HCT116 (cell line): Measurements from ENCODE around the gene CDH4.

Experiments used
- ELF1 ChIP-seq: IDR thresholded peaks from 2 replicates; pipeline ENCODE4 v1.6.1; 2012; ENCODE audit warnings: low read depth, borderline replicate concordance
- EZH2 ChIP-seq: fragments of 200-600 bp; sonication (generic); IDR thresholded peaks from 2 replicates; pipeline ENCODE4 v1.6.1; 2017; ENCODE audit warnings: antibody characterized with exemption, mixed run types
- POLR2A ChIP-seq: IDR thresholded peaks from 2 replicates; pipeline ENCODE4 v1.7.0; 2011; ENCODE audit warnings: borderline replicate concordance; ENCODE audit not compliant: insufficient read depth, insufficient read length; ENCODE audit errors: extremely low read depth
- POLR2AphosphoS5 ChIP-seq: IDR thresholded peaks from 2 replicates; pipeline ENCODE4 v1.6.1; 2011; ENCODE audit warnings: mild to moderate bottlenecking, low read depth, low read length, moderate library complexity
- RAD21 ChIP-seq: IDR thresholded peaks from 2 replicates; pipeline ENCODE4 v1.6.1; 2012; ENCODE audit warnings: low read depth, mild to moderate bottlenecking
- ZNF274 ChIP-seq: fragments of 200-500 bp; sonication (Bioruptor generic); IDR thresholded peaks from 2 replicates; pipeline ENCODE4 v1.6.1; 2014; ENCODE audit warnings: mild to moderate bottlenecking, low read depth, low read length, inconsistent platforms
- TF ChIP-seq, protein P1 (sequence below), 3 experiments: fragments of 200-600 bp in 1 of 3; sonication (generic) in 1 of 3; IDR thresholded peaks in 2 of 3; conservative IDR thresholded peaks in 1 of 3; 2 replicates each; pipeline ENCODE4 v1.5.1; 2012 to 2017; ENCODE audit warnings: low read depth in 2 of 3, low read length in 2 of 3, antibody characterized with exemption in 1 of 3, borderline replicate concordance in 1 of 3, control low read depth in 1 of 3, mild to moderate bottlenecking in 1 of 3, mixed read lengths in 1 of 3, mixed run types in 1 of 3, moderate library complexity in 1 of 3; ENCODE audit not compliant: insufficient read depth in 1 of 3
- TF ChIP-seq, protein P2 (sequence below): IDR thresholded peaks from 2 replicates; pipeline ENCODE4 v1.6.1; 2011; ENCODE audit warnings: mild to moderate bottlenecking, low read length, moderate library complexity; ENCODE audit not compliant: insufficient replicate concordance; ENCODE audit errors: extremely low read depth

DNA sequence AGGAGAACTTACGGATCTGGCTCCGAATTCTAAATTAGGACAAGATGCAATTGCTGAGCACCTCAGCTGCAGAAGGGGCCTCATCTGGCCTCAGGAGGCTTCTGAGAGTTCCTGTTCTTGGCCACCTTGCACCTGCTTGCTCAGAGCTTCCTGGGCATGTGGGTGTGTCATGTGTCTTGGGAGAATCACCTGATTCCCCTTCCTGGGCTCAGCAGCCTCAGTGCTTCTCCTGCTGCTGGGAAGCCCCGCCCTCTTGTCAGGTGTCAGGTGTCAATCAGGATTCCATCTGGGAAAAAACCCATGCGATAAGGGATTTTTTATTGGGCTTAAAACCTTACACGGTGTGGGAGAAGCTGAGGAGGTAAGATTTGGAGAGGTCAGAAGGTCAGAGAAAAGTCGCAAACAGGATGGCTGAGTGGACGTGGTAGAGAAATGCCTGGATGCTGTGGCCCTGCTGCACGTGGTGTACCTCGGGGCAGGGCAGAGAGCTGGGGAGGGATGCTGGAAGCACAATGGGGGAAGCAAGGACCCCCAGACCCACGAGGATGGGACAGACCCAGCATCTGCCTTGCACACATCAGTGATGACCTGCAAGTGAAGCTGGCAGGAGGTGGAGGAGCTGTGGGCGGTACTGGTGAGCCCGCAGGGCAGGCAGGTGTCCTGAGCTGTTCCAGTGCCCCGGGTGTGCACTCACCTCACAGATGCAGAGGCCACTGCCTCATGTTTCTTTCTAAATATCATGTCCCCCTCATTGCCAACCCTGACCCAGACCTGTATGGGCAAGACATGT, 170.8 kb downstream of the CDH4 start:
- TF ChIP-seq, protein P1, sequence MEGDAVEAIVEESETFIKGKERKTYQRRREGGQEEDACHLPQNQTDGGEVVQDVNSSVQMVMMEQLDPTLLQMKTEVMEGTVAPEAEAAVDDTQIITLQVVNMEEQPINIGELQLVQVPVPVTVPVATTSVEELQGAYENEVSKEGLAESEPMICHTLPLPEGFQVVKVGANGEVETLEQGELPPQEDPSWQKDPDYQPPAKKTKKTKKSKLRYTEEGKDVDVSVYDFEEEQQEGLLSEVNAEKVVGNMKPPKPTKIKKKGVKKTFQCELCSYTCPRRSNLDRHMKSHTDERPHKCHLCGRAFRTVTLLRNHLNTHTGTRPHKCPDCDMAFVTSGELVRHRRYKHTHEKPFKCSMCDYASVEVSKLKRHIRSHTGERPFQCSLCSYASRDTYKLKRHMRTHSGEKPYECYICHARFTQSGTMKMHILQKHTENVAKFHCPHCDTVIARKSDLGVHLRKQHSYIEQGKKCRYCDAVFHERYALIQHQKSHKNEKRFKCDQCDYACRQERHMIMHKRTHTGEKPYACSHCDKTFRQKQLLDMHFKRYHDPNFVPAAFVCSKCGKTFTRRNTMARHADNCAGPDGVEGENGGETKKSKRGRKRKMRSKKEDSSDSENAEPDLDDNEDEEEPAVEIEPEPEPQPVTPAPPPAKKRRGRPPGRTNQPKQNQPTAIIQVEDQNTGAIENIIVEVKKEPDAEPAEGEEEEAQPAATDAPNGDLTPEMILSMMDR (IDR thresholded peaks at IDR 0.05 in 2 of 3, conservative IDR thresholded peaks at IDR 0.05 in 1 of 3; ENCODE audit: borderline replicate concordance in 1 of 3, insufficient read depth in 1 of 3, low read depth in 2 of 3, low read length in 2 of 3) = no peak
- no peak for TF ChIP-seq POLR2A
- no peak for TF ChIP-seq POLR2AphosphoS5
- TF ChIP-seq ELF1 = no peak
- no peak for TF ChIP-seq ZNF274
- no peak for TF ChIP-seq EZH2
- no peak for TF ChIP-seq RAD21
- TF ChIP-seq, protein P2, sequence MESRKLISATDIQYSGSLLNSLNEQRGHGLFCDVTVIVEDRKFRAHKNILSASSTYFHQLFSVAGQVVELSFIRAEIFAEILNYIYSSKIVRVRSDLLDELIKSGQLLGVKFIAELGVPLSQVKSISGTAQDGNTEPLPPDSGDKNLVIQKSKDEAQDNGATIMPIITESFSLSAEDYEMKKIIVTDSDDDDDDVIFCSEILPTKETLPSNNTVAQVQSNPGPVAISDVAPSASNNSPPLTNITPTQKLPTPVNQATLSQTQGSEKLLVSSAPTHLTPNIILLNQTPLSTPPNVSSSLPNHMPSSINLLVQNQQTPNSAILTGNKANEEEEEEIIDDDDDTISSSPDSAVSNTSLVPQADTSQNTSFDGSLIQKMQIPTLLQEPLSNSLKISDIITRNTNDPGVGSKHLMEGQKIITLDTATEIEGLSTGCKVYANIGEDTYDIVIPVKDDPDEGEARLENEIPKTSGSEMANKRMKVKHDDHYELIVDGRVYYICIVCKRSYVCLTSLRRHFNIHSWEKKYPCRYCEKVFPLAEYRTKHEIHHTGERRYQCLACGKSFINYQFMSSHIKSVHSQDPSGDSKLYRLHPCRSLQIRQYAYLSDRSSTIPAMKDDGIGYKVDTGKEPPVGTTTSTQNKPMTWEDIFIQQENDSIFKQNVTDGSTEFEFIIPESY = no peak
